GM10248 (cell line): ENCODE results near the gene DYNLRB2.

Source experiments
- CTCF ChIA-PET: fragments of 300-600 bp; sonication (Branson Sonifier 250); formaldehyde crosslinking; extraction: SDS; loops from one replicate; lab custom pipeline; 2021; ENCODE audit warnings: antibody characterized with exemption; lab: Yijun Ruan, JAX
- POLR2A ChIA-PET: fragments of 350-650 bp; sonication (Branson Sonifier 250); formaldehyde crosslinking; extraction: SDS; loops from one replicate; lab custom pipeline; 2020; ENCODE audit warnings: antibody characterized with exemption; lab: Yijun Ruan, JAX
- DNase-seq: peaks from one replicate; pipeline ENCODE4 v3.0.0; 2012; ENCODE audit errors: extremely low spot score
- CTCF ChIP-seq: IDR thresholded peaks from 2 replicates; pipeline ENCODE4 v1.5.1; 2012; ENCODE audit warnings: mild to moderate bottlenecking, low read depth; ENCODE audit errors: extremely low read depth, missing control alignments, control extremely low read depth

DYNLRB2 gene

GRCh38 chr16:80557037-80557436 lies 16.2 kb downstream of the DYNLRB2 start:
- no peak for TF ChIP-seq CTCF
- POLR2A ChIA-PET = no interaction called here
- CTCF ChIA-PET = no interaction called here
- no peak for DNase-seq

- CTCF ChIA-PET = interaction anchor here (1.5 to 2.2 kb wide), 3 partner anchors 16 to 32 kb away, joined by 5 to 8 read pairs (median 8); no protein-coding TSS in a partner anchor
- no peak for TF ChIP-seq CTCF
- no peak for DNase-seq
- POLR2A ChIA-PET = no interaction called here
Observed at GRCh38 chr16:80559369-80559768, 18.6 kb downstream of the DYNLRB2 start.

DNA sequence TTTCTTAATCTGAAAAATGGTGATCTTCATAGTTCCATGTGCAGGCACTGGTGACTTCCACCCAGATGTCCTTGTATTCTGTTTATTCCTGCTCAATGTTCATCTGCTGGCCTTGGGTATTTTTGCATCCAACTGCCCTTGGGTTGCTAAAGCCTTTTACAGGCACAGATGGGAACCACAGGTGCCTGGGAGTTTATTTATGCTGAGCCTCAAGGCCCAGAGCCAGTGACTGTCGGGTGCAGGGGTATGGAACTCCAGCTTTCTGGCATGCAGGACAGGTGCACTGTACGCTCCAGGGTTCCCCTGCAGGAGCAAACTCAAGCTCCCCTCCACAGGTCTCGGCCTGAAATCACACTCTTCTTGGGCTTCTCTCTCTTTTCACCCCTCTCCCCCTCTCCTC lies 22.3 kb downstream of the DYNLRB2 start:
- CTCF ChIA-PET = interaction anchor here (2.0 to 3.0 kb wide), 3 partner anchors 17 to 262 kb away, joined by 8 to 9 read pairs (median 9); no protein-coding TSS in a partner anchor
- POLR2A ChIA-PET = no interaction called here
- no peak for DNase-seq
- no peak for TF ChIP-seq CTCF

- ChIA-PET POLR2A (interaction anchor here (0.5 kb wide), 1 partner anchor 43 kb away, joined by 3 read pairs; no protein-coding TSS in a partner anchor), CTCF (interaction anchor here (1.0 to 3.0 kb wide), 6 partner anchors 10 to 261 kb away, joined by 3 to 9 read pairs (median 6); no protein-coding TSS in a partner anchor)
- TF ChIP-seq CTCF = no peak
- no peak for DNase-seq
Observed at GRCh38 chr16:80564394-80564793, 23.6 kb downstream of the DYNLRB2 start.

DNA sequence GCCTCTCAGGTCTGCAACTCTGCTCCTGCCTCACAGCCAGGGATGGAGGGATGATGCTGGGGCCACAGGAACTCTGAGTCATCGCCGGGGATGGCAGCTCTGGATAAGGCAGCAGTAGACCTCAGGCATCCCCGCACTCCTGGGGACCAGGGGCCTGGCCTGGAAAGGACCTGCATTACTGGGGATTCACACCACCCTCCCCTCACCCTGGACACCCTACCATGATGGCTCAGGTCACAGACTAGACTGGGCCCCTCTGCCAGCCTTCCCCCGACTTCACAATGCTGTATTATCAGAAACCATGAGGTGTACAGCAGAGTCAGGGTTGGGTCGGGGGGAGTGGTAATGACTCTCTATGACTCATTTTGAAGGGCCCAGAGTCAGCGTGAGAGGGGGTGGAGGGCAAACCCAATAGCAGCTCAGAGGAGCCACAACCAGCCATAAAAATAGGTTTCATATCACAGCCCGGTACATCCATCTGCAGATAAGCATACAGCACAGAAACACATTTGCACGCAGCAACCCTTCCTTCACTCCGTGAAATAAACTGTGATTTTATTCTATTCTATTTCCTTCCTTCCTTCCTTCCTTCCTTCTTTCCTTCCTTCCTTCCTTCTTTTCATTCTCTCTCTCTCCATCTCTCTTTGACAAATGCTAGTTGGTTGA lies 28.8 kb downstream of the DYNLRB2 start:
- ChIA-PET POLR2A (no interaction called here), CTCF (interaction anchor here (1.0 kb wide), 1 partner anchor 13 kb away, joined by 3 read pairs; no protein-coding TSS in a partner anchor)
- no peak for TF ChIP-seq CTCF
- peak; percentile 60 for DNase-seq

DNA sequence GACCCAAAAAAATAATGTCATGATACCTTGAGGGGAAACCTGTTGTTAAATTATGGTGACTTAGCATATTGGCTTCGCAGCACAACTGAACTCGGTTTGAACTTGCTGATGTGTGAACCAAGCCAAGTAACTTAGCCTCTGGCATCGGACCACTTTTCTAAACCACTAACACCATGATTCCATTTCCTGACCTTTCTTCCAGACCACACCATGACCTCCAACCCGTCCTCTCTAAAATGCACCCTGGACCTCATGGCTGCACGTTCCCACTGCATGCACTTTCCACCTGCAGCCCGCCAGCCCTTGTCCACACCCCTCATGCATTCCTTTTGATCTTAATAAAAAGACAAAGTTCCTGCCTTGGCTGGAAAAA lies 29.3 kb downstream of the DYNLRB2 start:
- CTCF ChIA-PET = no interaction called here
- TF ChIP-seq CTCF = no peak
- no peak for DNase-seq
- POLR2A ChIA-PET = no interaction called here

DNA sequence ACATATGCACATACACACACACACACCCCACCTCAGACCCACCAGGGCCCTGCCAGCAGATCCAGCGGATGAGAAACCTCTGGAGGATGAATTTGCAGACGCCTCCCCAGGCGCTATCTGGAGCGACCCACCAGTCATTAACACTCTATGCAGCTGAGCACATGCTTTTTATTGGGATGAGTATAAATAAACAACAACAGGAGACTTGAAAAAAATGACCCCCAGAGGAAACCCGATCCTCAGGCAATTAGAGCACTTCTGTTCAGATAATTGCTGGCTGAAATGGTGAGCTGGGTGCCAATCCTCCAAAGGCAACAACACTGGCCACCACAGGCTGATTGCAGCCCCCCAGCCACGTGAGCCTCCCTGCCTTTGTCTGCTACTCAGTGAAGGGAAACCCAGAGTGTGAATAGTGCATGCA lies 32.9 kb downstream of the DYNLRB2 start:
- DNase-seq = no peak
- TF ChIP-seq CTCF = no peak
- ChIA-PET POLR2A (no interaction called here), CTCF (no interaction called here)
